Parathyroid adenoma (tissue), 2 donors: Measurements from ENCODE around the gene KLHL33.

Source experiments
- H2AFZ ChIP-seq: fragments of 300-600 bp; sonication (generic); one replicate; pipeline ENCODE4 v1.7.0; 2017; ENCODE audit warnings: antibody characterized with exemption, mild to moderate bottlenecking
- H3K27ac ChIP-seq: fragments of 300-600 bp; sonication (generic); one replicate; pipeline ENCODE4 v1.7.0; 2017
- H3K27me3 ChIP-seq: fragments of 300-600 bp; sonication (generic); one replicate; pipeline ENCODE4 v1.7.0; 2017; ENCODE audit warnings: low read length; ENCODE audit not compliant: control insufficient read depth, insufficient read depth
- H3K36me3 ChIP-seq: fragments of 300-600 bp; sonication (generic); one replicate; pipeline ENCODE4 v1.7.0; 2017; ENCODE audit warnings: low read length; ENCODE audit not compliant: control insufficient read depth, insufficient read depth
- H3K4me1 ChIP-seq: fragments of 300-600 bp; sonication (generic); one replicate; pipeline ENCODE4 v1.7.0; 2017; ENCODE audit warnings: control low read depth
- H3K4me2 ChIP-seq: fragments of 300-600 bp; sonication (generic); one replicate; pipeline ENCODE4 v1.7.0; 2017; ENCODE audit warnings: low read length
- H3K4me3 ChIP-seq: fragments of 300-600 bp; sonication (generic); one replicate; pipeline ENCODE4 v1.7.0; 2017; ENCODE audit warnings: low read depth, low read length
- H3K79me2 ChIP-seq: fragments of 300-600 bp; sonication (generic); one replicate; pipeline ENCODE4 v1.7.0; 2017; ENCODE audit warnings: control low read depth
- H3K9ac ChIP-seq: fragments of 300-600 bp; sonication (generic); one replicate; pipeline ENCODE4 v1.7.0; 2017; ENCODE audit warnings: mild to moderate bottlenecking
- H3K9me3 ChIP-seq: fragments of 300-600 bp; sonication (generic); one replicate; pipeline ENCODE4 v1.7.0; 2017; ENCODE audit warnings: low read length; ENCODE audit not compliant: control insufficient read depth
- CTCF ChIP-seq: fragments of 300-600 bp; sonication (generic); IDR thresholded peaks from one replicate; pipeline ENCODE4 v1.7.0; 2017; ENCODE audit warnings: antibody characterized with exemption, mild to moderate bottlenecking
- donor health status: primary hyperparathyroidism.

The KLHL33 gene

DNA sequence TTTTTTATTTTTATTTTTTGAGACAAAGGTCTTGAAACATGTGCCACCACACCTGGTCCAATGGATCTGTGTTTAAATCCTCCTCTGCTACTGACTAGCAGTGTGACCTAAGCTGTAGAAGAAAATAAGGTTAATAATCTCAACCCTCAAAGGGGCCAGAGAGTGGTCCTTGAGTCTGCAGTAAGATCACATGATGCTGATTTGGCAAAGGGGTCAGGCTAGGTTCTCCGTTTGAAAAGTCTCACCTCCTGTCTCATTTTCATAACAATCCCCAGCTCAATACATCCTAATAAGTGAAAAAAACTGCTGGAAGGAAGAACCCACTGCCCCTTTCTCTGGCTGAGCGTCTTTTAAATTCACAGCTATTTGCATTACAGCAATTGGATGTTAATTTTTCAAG is 14.7 kb downstream of the KLHL33 start:
- H3K4me1 ChIP-seq: peaks cover 19% of the 10 kb centered on the region
- no peaks in the 10 kb centered on the region for H3K9me3 ChIP-seq
- H3K4me3 ChIP-seq: no peak overlapping the region
- no peaks in the 10 kb centered on the region for H3K79me2 ChIP-seq
- H3K36me3 ChIP-seq: no peaks in the 10 kb centered on the region
- H3K4me2 ChIP-seq: no peak overlapping the region
- no peak for TF ChIP-seq CTCF
- H2AFZ ChIP-seq: no peak overlapping the region
- no peaks in the 10 kb centered on the region for H3K27me3 ChIP-seq
- no peak overlapping the region for H3K27ac ChIP-seq
- H3K9ac ChIP-seq: no peak overlapping the region

GRCh38 chr14:20419419-20419818 is 16.5 kb downstream of the KLHL33 start:
- Histone ChIP-seq H3K9ac (no peak overlapping the region), H3K27me3 (no peaks in the 10 kb centered on the region), H3K79me2 (no peaks in the 10 kb centered on the region), H3K27ac (no peak overlapping the region), H3K4me3 (no peak overlapping the region), H3K4me1 (peaks cover 19% of the 10 kb centered on the region), H3K36me3 (no peaks in the 10 kb centered on the region), H2AFZ (no peak overlapping the region), H3K4me2 (no peak overlapping the region), H3K9me3 (no peaks in the 10 kb centered on the region)
- no peak for TF ChIP-seq CTCF

DNA sequence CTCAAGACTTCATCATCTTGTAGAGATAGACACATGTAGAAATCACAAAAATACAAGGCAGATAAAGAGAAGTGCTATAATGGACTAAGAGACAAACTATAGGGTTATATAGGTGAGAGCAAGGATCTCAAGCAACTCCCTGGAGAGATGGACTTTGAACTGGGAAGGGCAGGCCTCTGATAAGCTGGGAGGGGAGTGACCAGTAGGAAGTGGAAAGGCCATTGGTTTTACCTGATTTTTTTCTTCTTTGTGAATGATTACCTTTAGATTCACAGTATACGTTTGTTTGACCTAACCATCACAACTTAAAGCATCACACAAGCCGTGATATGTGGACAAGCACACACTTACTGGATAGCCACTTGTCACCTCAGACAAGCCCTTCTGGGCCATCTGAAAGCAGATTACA is 17.5 kb downstream of the KLHL33 start:
- H2AFZ ChIP-seq: peak overlapping the region; percentile 65
- H3K9me3 ChIP-seq: no peaks in the 10 kb centered on the region
- H3K4me3 ChIP-seq: no peak overlapping the region
- H3K79me2 ChIP-seq: no peaks in the 10 kb centered on the region
- peak overlapping the region; percentile 63 for H3K27ac ChIP-seq
- no peak overlapping the region for H3K9ac ChIP-seq
- TF ChIP-seq CTCF: no peak
- H3K27me3 ChIP-seq: no peaks in the 10 kb centered on the region
- no peak overlapping the region for H3K4me2 ChIP-seq
- H3K4me1 ChIP-seq: peaks cover 25% of the 10 kb centered on the region
- no peaks in the 10 kb centered on the region for H3K36me3 ChIP-seq

DNA sequence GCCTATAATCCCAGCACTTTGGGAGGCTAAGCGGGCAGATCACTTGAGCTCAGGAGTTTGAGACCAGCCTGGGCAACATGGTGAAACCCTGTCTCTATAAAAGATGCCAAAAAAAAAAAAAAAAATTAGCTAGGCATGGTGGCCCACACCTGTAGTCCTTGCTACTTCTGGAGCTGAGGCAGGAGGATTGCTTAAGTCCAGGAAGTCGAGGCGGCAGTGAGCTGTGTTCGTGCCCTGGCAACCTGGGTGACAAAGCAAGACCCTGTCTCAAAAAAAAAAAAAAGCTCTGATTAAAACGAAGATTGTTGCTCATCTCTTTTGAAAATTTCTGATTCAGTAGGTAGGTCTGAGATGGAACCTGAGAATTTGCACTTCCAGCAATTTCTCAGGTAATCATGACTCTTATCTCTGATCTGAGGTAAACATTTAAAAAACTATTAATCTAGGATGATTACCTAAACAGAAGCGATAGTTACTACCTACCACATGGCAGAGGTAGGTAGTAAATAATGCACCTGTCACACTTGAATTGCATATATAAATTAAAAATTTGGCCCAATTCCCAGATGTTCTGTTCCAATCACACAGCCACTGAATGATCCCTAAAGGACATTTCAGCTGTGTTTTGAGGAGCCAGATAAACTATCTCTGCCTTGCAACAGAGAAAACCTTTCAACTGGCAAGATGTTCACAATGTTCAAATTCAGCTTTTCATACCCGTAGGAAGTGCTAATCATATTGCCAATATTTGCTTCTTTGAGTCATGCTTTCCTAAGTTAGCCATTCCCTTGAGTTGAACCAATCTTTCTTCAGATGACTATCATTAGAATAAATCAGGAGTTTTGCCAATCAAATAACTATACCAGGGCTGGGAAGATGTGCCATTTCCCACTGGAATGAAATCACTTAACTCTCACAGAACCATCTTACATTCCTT is 18.4 kb downstream of the KLHL33 start:
- TF ChIP-seq CTCF: no peak
- H3K27ac ChIP-seq: peak overlapping the region; percentile 63

More for the DNA sequence above, 18.4 kb downstream of the KLHL33 start:
- Histone ChIP-seq H3K36me3 (no peaks in the 10 kb centered on the region), H3K27me3 (no peaks in the 10 kb centered on the region), H3K79me2 (no peaks in the 10 kb centered on the region), H2AFZ (peak overlapping the region; percentile 47), H3K4me3 (no peak overlapping the region), H3K9ac (no peak overlapping the region), H3K4me1 (peaks cover 25% of the 10 kb centered on the region), H3K9me3 (no peaks in the 10 kb centered on the region), H3K4me2 (peak overlapping the region; percentile 47)
